CD4-positive, alpha-beta T cell treated with Interleukin-12 subunit alpha and Interleukin-12 subunit beta, for 1 hour (primary cell): ENCODE data around the gene POC1B.
"Not testable (repeated sequence)": the region's sequence is repeated elsewhere in the genome, so short reads cannot be mapped to it uniquely, and the experiment has no call there.

Source experiments
- DNase-seq: peaks from one replicate; pipeline ENCODE4 v3.0.0-alpha.2; 2020

The POC1B gene

GRCh38 chr12:89459279-89459678 is 66.6 kb downstream of the POC1B start:
- DNase-seq = not testable (repeated sequence)

GRCh38 chr12:89456565-89456964 is 69.3 kb downstream of the POC1B start:
- no peak for DNase-seq

GRCh38 chr12:89454080-89454848 is 71.6 kb downstream of the POC1B start:
- DNase-seq = no peak

GRCh38 chr12:89453121-89453978 is 72.5 kb downstream of the POC1B start:
- no peak for DNase-seq

GRCh38 chr12:89451841-89452251 is 74.0 kb downstream of the POC1B start:
- DNase-seq = no peak

GRCh38 chr12:89450907-89451306 is 74.9 kb downstream of the POC1B start:
- no peak for DNase-seq

GRCh38 chr12:89448951-89449371 is 76.9 kb downstream of the POC1B start:
- DNase-seq = no peak

GRCh38 chr12:89448526-89448925 is 77.3 kb downstream of the POC1B start:
- DNase-seq = no peak

GRCh38 chr12:89439941-89440340 is 85.9 kb downstream of the POC1B start:
- no peak for DNase-seq

GRCh38 chr12:89437231-89437630 is 88.6 kb downstream of the POC1B start:
- no peak for DNase-seq

GRCh38 chr12:89436062-89436461 is 89.8 kb downstream of the POC1B start:
- DNase-seq = no peak

- no peak for DNase-seq
Observed at GRCh38 chr12:89433634-89434033, 92.2 kb downstream of the POC1B start.

GRCh38 chr12:89432396-89432795 is 93.5 kb downstream of the POC1B start:
- DNase-seq = no peak

- no peak for DNase-seq
Observed at GRCh38 chr12:89429528-89429927, 96.3 kb downstream of the POC1B start.

- peak; percentile 24 for DNase-seq
Observed at GRCh38 chr12:89427508-89428156, 98.2 kb downstream of the POC1B start.

- DNase-seq = no peak
Observed at GRCh38 chr12:89424846-89425245, 101.0 kb downstream of the POC1B start.

- DNase-seq = no peak
Observed at GRCh38 chr12:89424389-89424788, 101.5 kb downstream of the POC1B start.

GRCh38 chr12:89421092-89421835 is 104.6 kb downstream of the POC1B start:
- no peak for DNase-seq

GRCh38 chr12:89418228-89418910 is 107.5 kb downstream of the POC1B start:
- DNase-seq = no peak

- no peak for DNase-seq
Observed at GRCh38 chr12:89417246-89417977, 108.4 kb downstream of the POC1B start.

GRCh38 chr12:89416049-89416792 is 109.6 kb downstream of the POC1B start:
- no peak for DNase-seq
